ENCODE data around the gene ZNF664. TPM values are rescaled to one million over a fixed set of nuclear protein-coding genes. Genes with fewer than 3 reads are reported as not detected.

The ZNF664 gene
- total and polyA plus RNA-seq, 2 of the 4 experiments (the other 2 are of a cell fraction): 29.9 to 32.6 TPM

- Histone ChIP-seq H3K79me1 (ENCODE audit: low read depth in 1 of 2, low read length in 2 of 2) (peaks cover 35 to 73% of the 10 kb centered on the region in 2 experiments), H2BK120ac (ENCODE audit: low read depth, low read length) (no peak overlapping the region), H3K56ac (ENCODE audit: extremely low read depth, insufficient read depth, low read length) (no peak overlapping the region), H3K9me3 (ENCODE audit: control insufficient read depth, insufficient read depth, low read length) (no peaks in the 10 kb centered on the region), H3K36me3 (ENCODE audit: control insufficient read depth, insufficient read depth, low read length) (peaks cover 17% of the 10 kb centered on the region), H2BK15ac (ENCODE audit: low read depth, low read length) (no peak overlapping the region), H2AFZ (replicated peaks; ENCODE audit: low read length, poor library complexity) (no peak overlapping the region), H4K20me1 (ENCODE audit: insufficient read depth, low read length) (0 out of 2 replicates have a peak, but pooled peaks cover 8% of the 10 kb centered on the region), H2BK5ac (ENCODE audit: low read depth, low read length, poor library complexity, severe bottlenecking) (no peak overlapping the region), H3K23ac (ENCODE audit: low read depth, low read length) (no peak overlapping the region), H3K4me3 (ENCODE audit: insufficient read depth, low read depth, low read length) (no peak overlapping the region), H3K18ac (ENCODE audit: low read depth, low read length) (no peak overlapping the region), H2AK5ac (ENCODE audit: low read depth, low read length) (no peak overlapping the region), H2BK20ac (ENCODE audit: low read depth, low read length) (no peak overlapping the region), H2AK9ac (replicated peaks; ENCODE audit: low read depth, low read length, poor library complexity) (no peak overlapping the region), H4K8ac (ENCODE audit: low read depth in 2 of 2, low read length in 2 of 2) (no peak overlapping the region), H3K27me3 (ENCODE audit: control insufficient read depth, insufficient read depth, low read length) (no peaks in the 10 kb centered on the region), H3K9ac (ENCODE audit: low read depth, low read length) (no peak overlapping the region), H3K4me2 (ENCODE audit: low read depth, low read length) (no peak overlapping the region), H4K5ac (ENCODE audit: low read depth, low read length) (no peak overlapping the region), H3K14ac (replicated peaks; ENCODE audit: low read depth, low read length) (no peak overlapping the region), H4K91ac (ENCODE audit: insufficient read depth, low read depth, low read length) (no peak overlapping the region), H3K4me1 (ENCODE audit: control insufficient read depth, insufficient read depth, low read length) (peaks cover 17% of the 10 kb centered on the region), H3K4ac (ENCODE audit: low read depth, low read length) (no peak overlapping the region), H3K9me1 (ENCODE audit: insufficient read depth, low read length) (peaks cover 25% of the 10 kb centered on the region), H3K27ac (ENCODE audit: insufficient read depth, low read length) (no peak overlapping the region)
- ATAC-seq (ENCODE audit: low read depth): no peak
- in situ Hi-C loops (cut with MboI; ENCODE audit: low sequenced_read_pairs) (no loop called here), intact Hi-C loops (cut with micrococcal nuclease) (no loop called here), dilution Hi-C loops (cut with HindIII; ENCODE audit: low sequenced_read_pairs, unreplicated experiment) (no loop called here)
- no TSS peak for BruUV-seq (replicated peaks)
- WGBS, 2 experiments (ENCODE audit: extremely low coverage in 2 of 2, insufficient read length in 1 of 2): 80% methylated on average over 1 of the region's 8 CpGs; no CpG with 5 or more reads in 1 of the 2 experiments
- no peak for TF ChIP-seq CHD1 (IDR thresholded peaks at IDR 0.05; ENCODE audit: low read depth, low read length)
- no peak for TF ChIP-seq MXI1 (IDR thresholded peaks at IDR 0.05; ENCODE audit: borderline replicate concordance, low read depth, low read length)
- TF ChIP-seq RCOR1 (IDR thresholded peaks at IDR 0.05; ENCODE audit: insufficient replicate concordance, low read length): no peak
- TF ChIP-seq FOS (IDR thresholded peaks at IDR 0.05; ENCODE audit: low read depth, low read length): no peak
- no peak for TF ChIP-seq NFE2L2 (IDR thresholded peaks at IDR 0.05; ENCODE audit: low read depth, low read length)
- TF ChIP-seq RAD21 (IDR thresholded peaks at IDR 0.05; ENCODE audit: low read length): no peak
- TF ChIP-seq SMC3 (IDR thresholded peaks at IDR 0.05; ENCODE audit: low read depth, low read length): no peak
- TF ChIP-seq CEBPB (IDR thresholded peaks at IDR 0.05; ENCODE audit: low read depth, low read length): no peak
- TF ChIP-seq POLR2A (IDR thresholded peaks at IDR 0.05; ENCODE audit: low read depth, low read length): no peak
- no peak for TF ChIP-seq CTCF (conservative IDR thresholded peaks at IDR 0.05; ENCODE audit: low read depth, low read length)
- TF ChIP-seq BHLHE40 (IDR thresholded peaks at IDR 0.05; ENCODE audit: low read depth, low read length): no peak
- no peak for TF ChIP-seq MAFK (IDR thresholded peaks at IDR 0.05; ENCODE audit: low read depth, low read length)
- TF ChIP-seq RFX5 (IDR thresholded peaks at IDR 0.05; ENCODE audit: low read depth, low read length): no peak
- TF ChIP-seq, protein P1, sequence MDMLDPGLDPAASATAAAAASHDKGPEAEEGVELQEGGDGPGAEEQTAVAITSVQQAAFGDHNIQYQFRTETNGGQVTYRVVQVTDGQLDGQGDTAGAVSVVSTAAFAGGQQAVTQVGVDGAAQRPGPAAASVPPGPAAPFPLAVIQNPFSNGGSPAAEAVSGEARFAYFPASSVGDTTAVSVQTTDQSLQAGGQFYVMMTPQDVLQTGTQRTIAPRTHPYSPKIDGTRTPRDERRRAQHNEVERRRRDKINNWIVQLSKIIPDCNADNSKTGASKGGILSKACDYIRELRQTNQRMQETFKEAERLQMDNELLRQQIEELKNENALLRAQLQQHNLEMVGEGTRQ (IDR thresholded peaks at IDR 0.05; ENCODE audit: low read depth, low read length): no peak
- TF ChIP-seq MAZ (IDR thresholded peaks at IDR 0.05; ENCODE audit: borderline replicate concordance, low read depth, low read length): no peak
- TF ChIP-seq, protein P2, sequence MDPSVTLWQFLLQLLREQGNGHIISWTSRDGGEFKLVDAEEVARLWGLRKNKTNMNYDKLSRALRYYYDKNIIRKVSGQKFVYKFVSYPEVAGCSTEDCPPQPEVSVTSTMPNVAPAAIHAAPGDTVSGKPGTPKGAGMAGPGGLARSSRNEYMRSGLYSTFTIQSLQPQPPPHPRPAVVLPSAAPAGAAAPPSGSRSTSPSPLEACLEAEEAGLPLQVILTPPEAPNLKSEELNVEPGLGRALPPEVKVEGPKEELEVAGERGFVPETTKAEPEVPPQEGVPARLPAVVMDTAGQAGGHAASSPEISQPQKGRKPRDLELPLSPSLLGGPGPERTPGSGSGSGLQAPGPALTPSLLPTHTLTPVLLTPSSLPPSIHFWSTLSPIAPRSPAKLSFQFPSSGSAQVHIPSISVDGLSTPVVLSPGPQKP (IDR thresholded peaks at IDR 0.05; ENCODE audit: borderline replicate concordance, low read depth, low read length): no peak
- ChIA-PET CTCF (interaction anchor here (0.5 to 1.1 kb wide), 2 partner anchors 40 to 87 kb away, joined by 3 read pairs; no protein-coding TSS in a partner anchor), POLR2A (ENCODE audit: unreplicated experiment) (no interaction called here)
- no peak for DNase-seq
These were observed 19.3 kb downstream of the ZNF664 start for GRCh38 chr12:123992118-123992825.

Data from IMR-90 (cell line).